GM12878 (cell line): ENCODE measurements around the gene CORO2B. TPM values are rescaled to one million over a fixed set of nuclear protein-coding genes. Genes with fewer than 3 reads are reported as not detected.

Source experiments
- ATAC-seq: fragments of 200-7000 bp; cut with Tn5 transposase; 3 replicates; pipeline ENCODE4 v1.9.1; 2020; ENCODE audit warnings: mild to moderate bottlenecking, moderate library complexity
- BruUV-seq: library from RNA; stranded (reverse); fragments of 400-500 nt; replicated peaks from 2 replicates; lab custom pipeline; 2021; lab: Mats Ljungman, UMichigan
- CTCF ChIA-PET: fragments of 300-600 bp; sonication (Branson Sonifier 250); formaldehyde crosslinking; extraction: SDS; loops from one replicate; lab custom pipeline; 2021; ENCODE audit warnings: inconsistent platforms; lab: Yijun Ruan, JAX
- POLR2A ChIA-PET: fragments of 350-600 bp; formaldehyde crosslinking; extraction: SDS; loops from one replicate; lab custom pipeline; 2021; ENCODE audit warnings: inconsistent platforms; lab: Charles Lee
- RAD21 ChIA-PET: fragments of 300-600 bp; sonication (Branson Sonifier 250); formaldehyde crosslinking; loops from one replicate; lab custom pipeline; 2023; ENCODE audit warnings: antibody characterized with exemption; ENCODE audit not compliant: unreplicated experiment; lab: Charles Lee
- SMC1A ChIA-PET: fragments of 300-600 bp; sonication (Branson Sonifier 250); formaldehyde crosslinking; loops from one replicate; lab custom pipeline; 2023; ENCODE audit not compliant: unreplicated experiment, uncharacterized antibody; lab: Charles Lee
- DNase-seq: peaks from one replicate; pipeline ENCODE4 v3.0.0-alpha.2; 2011; ENCODE audit warnings: low read depth, low spot score
- FAIRE-seq: peaks from 3 replicates; lab custom pipeline; 2011; peaks lifted over from hg19 to GRCh38; lab: Jason Lieb, UNC
- H2AFZ ChIP-seq: 2 replicates; pipeline ENCODE4 v1.6.0; 2011; ENCODE audit warnings: low read depth, low read length, control low read depth; ENCODE audit not compliant: control insufficient read depth
- H3K27ac ChIP-seq: 2 replicates; pipeline ENCODE4 v1.5.1; 2011; ENCODE audit warnings: control low read depth; ENCODE audit not compliant: control insufficient read depth, insufficient read depth
- H3K27me3 ChIP-seq, 2 experiments: replicated peaks in 1 of 2; 2 replicates each; pipeline versions ENCODE4 v1.6.0 to v1.6.1; 2011; ENCODE audit warnings: low read length in 1 of 2; ENCODE audit not compliant: control insufficient read depth in 2 of 2, insufficient read depth in 2 of 2
- H3K36me3 ChIP-seq, 2 experiments: 2 replicates each; pipeline ENCODE4 v1.5.1; 2011; ENCODE audit warnings: low read length in 1 of 2; ENCODE audit not compliant: control insufficient read depth in 2 of 2, insufficient read depth in 2 of 2
- H3K4me1 ChIP-seq: 2 replicates; pipeline ENCODE4 v1.6.1; 2011; ENCODE audit warnings: mild to moderate bottlenecking, low read length, moderate library complexity, mixed read lengths; ENCODE audit not compliant: control insufficient read depth, insufficient read depth
- H3K4me2 ChIP-seq: 2 replicates; pipeline ENCODE4 v1.6.0; 2011; ENCODE audit warnings: control low read depth; ENCODE audit not compliant: control insufficient read depth, insufficient read depth
- H3K4me3 ChIP-seq: fragments of 200-600 bp; sonication (generic); 2 replicates; pipeline ENCODE4 v1.5.1; 2016
- H3K79me2 ChIP-seq: 2 replicates; pipeline ENCODE4 v1.6.0; 2011; ENCODE audit warnings: low read length; ENCODE audit not compliant: control insufficient read depth, insufficient read depth
- H3K9ac ChIP-seq: 2 replicates; pipeline ENCODE4 v1.8.0; 2011; ENCODE audit warnings: low read length, control low read depth, mixed read lengths; ENCODE audit not compliant: control insufficient read depth, insufficient read depth
- H3K9me3 ChIP-seq: replicated peaks from 3 replicates; pipeline ENCODE4 v1.5.1; 2011; ENCODE audit warnings: mild to moderate bottlenecking, low read length; ENCODE audit not compliant: control insufficient read depth, insufficient read depth
- H4K20me1 ChIP-seq: 2 replicates; pipeline ENCODE4 v1.6.0; 2011; ENCODE audit not compliant: control insufficient read depth, insufficient read depth
- CBX3 ChIP-seq: fragments of 200-600 bp; sonication (generic); IDR thresholded peaks from 2 replicates; pipeline ENCODE4 v1.6.1; 2016; ENCODE audit warnings: low read depth, borderline replicate concordance
- CBX5 ChIP-seq: sonication (generic); IDR thresholded peaks from 2 replicates; pipeline ENCODE4 v1.6.1; 2016; ENCODE audit warnings: low read depth, moderate library complexity, mild to moderate bottlenecking, inconsistent platforms
- CEBPB ChIP-seq, 2 experiments: fragments of 150-350 bp in 1 of 2; IDR thresholded peaks; 2 replicates each; pipeline ENCODE4 v1.6.1; 2012 to 2014; ENCODE audit warnings: low read depth in 2 of 2, low read length in 2 of 2, borderline replicate concordance in 1 of 2, inconsistent platforms in 1 of 2
- HDAC2 ChIP-seq: fragments of 200-600 bp; sonication (generic); IDR thresholded peaks from 2 replicates; pipeline ENCODE4 v1.6.1; 2017
- MXI1 ChIP-seq: fragments of 150-350 bp; IDR thresholded peaks from 2 replicates; pipeline ENCODE4 v1.6.1; 2011; ENCODE audit warnings: low read depth, mild to moderate bottlenecking, inconsistent platforms, low read length, improper control_type of control experiment
- POLR2AphosphoS5 ChIP-seq: IDR thresholded peaks from 2 replicates; pipeline ENCODE4 v1.6.1; 2011; ENCODE audit warnings: mild to moderate bottlenecking, low read length, inconsistent platforms
- RAD51 ChIP-seq: fragments of 450-650 bp; IDR thresholded peaks from 2 replicates; pipeline ENCODE4 v1.6.1; 2016; ENCODE audit warnings: moderate library complexity, mild to moderate bottlenecking, inconsistent platforms
- RFX5 ChIP-seq: IDR thresholded peaks from 2 replicates; pipeline ENCODE4 v1.6.1; 2011; ENCODE audit warnings: low read depth, low read length, improper control_type of control experiment
- TARDBP ChIP-seq: IDR thresholded peaks from 2 replicates; pipeline ENCODE4 v1.6.1; 2016; ENCODE audit warnings: borderline replicate concordance
- TCF12 ChIP-seq: IDR thresholded peaks from 2 replicates; pipeline ENCODE4 v1.6.1; 2011; ENCODE audit warnings: low read depth, mild to moderate bottlenecking, low read length
- ZNF687 ChIP-seq: fragments of 450-650 bp; IDR thresholded peaks from 2 replicates; pipeline ENCODE4 v1.6.1; 2017; ENCODE audit warnings: mild to moderate bottlenecking, moderate library complexity
- ZZZ3 ChIP-seq: IDR thresholded peaks from 2 replicates; pipeline ENCODE4 v1.6.1; 2011; ENCODE audit warnings: low read depth; ENCODE audit not compliant: control insufficient read depth, insufficient read length
- WGBS: methylation state at CpG from one replicate; pipeline ENCODE4 v1.1.6; 2016; ENCODE audit warnings: low lambda C conversion rate; ENCODE audit not compliant: insufficient replicate concordance, insufficient coverage; ENCODE audit errors: missing lambda C conversion rate; 5-methylcytosine and 5-hydroxymethylcytosine counted together
- in situ Hi-C: fragments of 300-500 bp; cut with MboI; formaldehyde crosslinking; loops from 9 replicates; pipeline ENCODE4 v1.14.3; 2018; ENCODE audit warnings: mixed read lengths
- intact Hi-C: fragments of 100-400 bp; cut with micrococcal nuclease; formaldehyde crosslinking; loops from one replicate; pipeline ENCODE4 v1.14.2; 2022; ENCODE audit not compliant: unreplicated experiment
- polyA plus RNA-seq, 11 experiments: library from polyadenylated mRNA; depleted of rRNA in 4 of 11; unstranded in 6 of 11; stranded (reverse) in 5 of 11; fragments of >200 nt; fragmentation: Nextera tagmentation in 4 of 11; fragmentation: Illumina TruSeq in 1 of 11; extraction: Ambion mirVana in 4 of 11; extraction: Trizol in 1 of 11; gene quantifications; 1 replicate in 1 of 11; 2 replicates in 10 of 11; pipeline versions ENCODE4 v1.2.1 to v1.2.3, GENCODE V29; 2011 to 2016; ENCODE audit warnings: inconsistent platforms in 2 of 11, missing spikeins in 2 of 11, low read depth in 1 of 11
- total RNA-seq, 4 experiments: library from RNA; depleted of rRNA in 3 of 4; stranded (reverse); fragments of >200 nt in 3 of 4; fragmentation: Illumina TruSeq in 1 of 4; extraction: Trizol in 1 of 4; gene quantifications; 2 replicates each; pipeline versions ENCODE4 v1.2.1 to v1.2.3, GENCODE V29; 2013 to 2021

Gene CORO2B
- total and polyA plus RNA-seq, 10 of the 15 experiments (the other 5 are each of a cell fraction or from before 2014, with no cell fraction given) = 0.05 to 0.73 (median 0.13) TPM; not detected in 4

GRCh38 chr15:68537506-68537905 is 41.3 kb upstream of the CORO2B start:
- WGBS = 69% methylated on average over 6 of the region's 7 CpGs
- CTCF ChIA-PET = interaction anchor here (1.0 to 2.9 kb wide), 2 partner anchors 12 to 231 kb away, joined by 4 to 11 read pairs; no protein-coding TSS in a partner anchor
- intact Hi-C loops = loop anchor here (10.0 kb wide), 1 partner anchor 153 kb away; no protein-coding TSS in a partner anchor

More at GRCh38 chr15:68537506-68537905, 41.3 kb upstream of the CORO2B start:
- BruUV-seq = no TSS peak
- Histone ChIP-seq H3K27ac (no peak overlapping the region), H4K20me1 (no peaks in the 10 kb centered on the region), H3K9ac (no peak overlapping the region), H3K4me1 (no peaks in the 10 kb centered on the region), H3K4me2 (no peak overlapping the region), H2AFZ (no peak overlapping the region), H3K79me2 (no peaks in the 10 kb centered on the region), H3K9me3 (no peaks in the 10 kb centered on the region; the same call in 2 of the 3 replicates), H3K4me3 (no peak overlapping the region), H3K36me3 (no peaks in the 10 kb centered on the region), H3K27me3 (no peaks in the 10 kb centered on the region)
- in situ Hi-C loops = no loop called here
- TF ChIP-seq RAD51 = no peak
- TF ChIP-seq POLR2AphosphoS5 = no peak
- no peak for TF ChIP-seq RFX5
- TF ChIP-seq CBX5 = no peak
- no peak for TF ChIP-seq MXI1
- TF ChIP-seq ZNF687 = no peak
- TF ChIP-seq HDAC2 = no peak
- no peak for TF ChIP-seq TCF12
- no peak for TF ChIP-seq CBX3
- TF ChIP-seq CEBPB (IDR thresholded peaks at IDR 0.05; ENCODE audit: borderline replicate concordance in 1 of 2, low read depth in 2 of 2, low read length in 2 of 2) = no peak
- TF ChIP-seq TARDBP = no peak
- no peak for TF ChIP-seq ZZZ3
- no peak for FAIRE-seq
- ChIA-PET POLR2A (no interaction called here), RAD21 (interaction anchor here (2.0 kb wide), 1 partner anchor 231 kb away, joined by 8 read pairs; no protein-coding TSS in a partner anchor), SMC1A (interaction anchor here (1.2 to 5.1 kb wide), 3 partner anchors 11 to 137 kb away, joined by 3 to 15 read pairs (median 3); no protein-coding TSS in a partner anchor)
- no peak for ATAC-seq
- DNase-seq = no peak
